ENCODE data around the gene DGCR8. TPM values are rescaled to one million over a fixed set of nuclear protein-coding genes. Genes with fewer than 3 reads are reported as not detected.

DGCR8 gene
- polyA plus RNA-seq, 4 donors: 35.2 to 63.0 (median 50.3) TPM

Other genes with a start within 250 kb of the DGCR8 start
- 1 to 10 TPM; 2.8 to 6.6 (median 5.3) TPM for gene GNB1L, start 225.4 kb upstream of the DGCR8 start, polyA plus RNA-seq (ENCODE audit: insufficient read length in 4 of 4)
- 10 to 100 TPM; 18.2 to 31.4 (median 22.8) TPM for gene RTL10, start 225.4 kb upstream of the DGCR8 start, polyA plus RNA-seq (ENCODE audit: insufficient read length in 4 of 4)
- gene COMT, start 138.5 kb upstream of the DGCR8 start, polyA plus RNA-seq (ENCODE audit: insufficient read length in 4 of 4): 100 to 1,000 TPM; 103 to 157 (median 124) TPM
- 10 to 100 TPM; 23.0 to 35.8 (median 29.3) TPM for gene TXNRD2, start 138.4 kb upstream of the DGCR8 start, polyA plus RNA-seq (ENCODE audit: insufficient read length in 4 of 4)
- 10 to 100 TPM; 18.3 to 33.5 (median 29.1) TPM for gene ARVCF, start 63.4 kb upstream of the DGCR8 start, polyA plus RNA-seq (ENCODE audit: insufficient read length in 4 of 4)
- gene TANGO2, start 59.1 kb upstream of the DGCR8 start, polyA plus RNA-seq (ENCODE audit: insufficient read length in 4 of 4): 10 to 100 TPM; 12.2 to 15.2 (median 12.8) TPM
- 100 to 1,000 TPM; 169 to 211 (median 180) TPM for gene RANBP1, start 35.9 kb downstream of the DGCR8 start, polyA plus RNA-seq (ENCODE audit: insufficient read length in 4 of 4)
- 10 to 100 TPM; 40.2 to 65.5 (median 58.0) TPM for gene TRMT2A, start 37.0 kb downstream of the DGCR8 start, polyA plus RNA-seq (ENCODE audit: insufficient read length in 4 of 4)
- 10 to 100 TPM; 30.0 to 67.6 (median 49.2) TPM for gene ZDHHC8, start 51.6 kb downstream of the DGCR8 start, polyA plus RNA-seq (ENCODE audit: insufficient read length in 4 of 4)
- 1 to 10 TPM in 2 of 4 donors, under 1 TPM in 2; 0.24 to 1.8 (median 0.96) TPM for gene CCDC188, start 70.8 kb downstream of the DGCR8 start, polyA plus RNA-seq (ENCODE audit: insufficient read length in 4 of 4)
- gene RTN4R, start 188.1 kb downstream of the DGCR8 start, polyA plus RNA-seq (ENCODE audit: insufficient read length in 4 of 4): 10 to 100 TPM in 1 of 4 donors, 1 to 10 TPM in 3; 3.8 to 10.4 (median 7.1) TPM
- 10 to 100 TPM; 50.6 to 74.4 (median 59.3) TPM for gene DGCR6L, start 239.8 kb downstream of the DGCR8 start, polyA plus RNA-seq (ENCODE audit: insufficient read length in 4 of 4)